Measurements from ENCODE around the gene HCN1. TPM values are rescaled to one million over a fixed set of nuclear protein-coding genes. Genes with fewer than 3 reads are reported as not detected.

Gene HCN1
- total and polyA plus RNA-seq, 12 donors: under 0.01 to 2.8 (median 1.3) TPM; not detected in 3

DNA sequence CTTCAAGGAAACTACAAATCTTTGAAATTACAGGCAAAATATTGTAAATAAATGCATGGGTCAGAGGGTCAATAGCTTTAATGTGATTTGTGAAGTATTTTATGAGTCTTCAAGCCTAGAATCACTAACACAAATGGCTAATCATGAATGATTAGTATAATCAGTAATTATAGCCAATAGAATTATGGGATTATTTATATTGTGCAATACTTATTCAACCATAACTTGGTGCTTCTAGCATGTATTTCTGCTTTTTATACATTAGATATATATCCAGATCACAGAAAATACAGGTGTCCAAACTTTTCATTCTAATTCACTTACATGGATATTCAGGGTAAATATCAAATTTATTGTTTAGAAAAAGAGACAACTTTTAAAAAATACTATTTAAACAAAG lies 12.1 kb downstream of the HCN1 start:
- H3K9me3 ChIP-seq (replicated peaks in 1 of 3): no peaks in the 10 kb centered on the region
- H3K27ac ChIP-seq: no peak overlapping the region
- H3K36me3 ChIP-seq (replicated peaks in 1 of 2): no peaks in the 10 kb centered on the region
- H3K4me3 ChIP-seq: no peak overlapping the region
- intact Hi-C loops (cut with DNase I): no loop called here
- TF ChIP-seq CTCF (IDR thresholded peaks at IDR 0.05): no peak
- no peak for TF ChIP-seq POLR2A (IDR thresholded peaks at IDR 0.05)
- no peaks in the 10 kb centered on the region for H3K27me3 ChIP-seq
- no peaks in the 10 kb centered on the region for H3K4me1 ChIP-seq (replicated peaks in 1 of 2)
- no peak for DNase-seq

DNA sequence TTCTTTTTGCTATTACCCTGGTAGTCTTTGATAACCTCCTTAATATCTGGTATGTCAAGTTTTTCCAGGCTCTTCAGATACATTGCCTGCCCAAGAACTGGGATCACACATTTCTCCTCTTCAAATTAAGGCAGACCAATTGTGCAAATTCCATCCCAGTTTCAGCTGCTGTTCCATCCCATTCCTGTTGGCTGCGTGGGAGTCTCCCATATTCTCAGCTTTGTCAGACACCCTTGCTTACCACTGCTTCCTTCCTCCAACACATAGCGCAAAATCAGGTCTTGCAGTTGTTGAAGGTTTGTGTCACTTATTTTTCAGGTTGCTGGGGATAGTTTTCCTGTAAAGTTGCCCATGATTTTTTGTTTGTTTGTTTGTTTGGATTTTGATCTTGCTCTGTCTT lies 15.2 kb downstream of the HCN1 start:
- no peak overlapping the region for H3K4me3 ChIP-seq
- DNase-seq: no peak
- no peaks in the 10 kb centered on the region for H3K9me3 ChIP-seq (replicated peaks in 1 of 3)
- intact Hi-C loops (cut with DNase I): no loop called here
- 70 to 85% (median 76%) methylated on average over 2 of the region's 2 CpGs for WGBS, 4 donors
- no peak overlapping the region for H3K27ac ChIP-seq
- H3K36me3 ChIP-seq (replicated peaks in 1 of 2): no peaks in the 10 kb centered on the region
- no peaks in the 10 kb centered on the region for H3K4me1 ChIP-seq (replicated peaks in 1 of 2)
- H3K27me3 ChIP-seq: no peaks in the 10 kb centered on the region
- no peak for TF ChIP-seq CTCF (IDR thresholded peaks at IDR 0.05)
- no peak for TF ChIP-seq POLR2A (IDR thresholded peaks at IDR 0.05)

- H3K27me3 ChIP-seq: no peaks in the 10 kb centered on the region
- no peaks in the 10 kb centered on the region for H3K36me3 ChIP-seq (replicated peaks in 1 of 2)
- no peak for TF ChIP-seq POLR2A (IDR thresholded peaks at IDR 0.05)
- no peak for TF ChIP-seq CTCF (IDR thresholded peaks at IDR 0.05)
- intact Hi-C loops (cut with DNase I): no loop called here
- H3K4me3 ChIP-seq: no peak overlapping the region
- no peak overlapping the region for H3K27ac ChIP-seq
- no peak for DNase-seq
- 25 to 29% (median 27%) methylated on average over 2 of the region's 2 CpGs for WGBS, 4 donors
- H3K9me3 ChIP-seq (replicated peaks in 1 of 3): no peaks in the 10 kb centered on the region
- no peaks in the 10 kb centered on the region for H3K4me1 ChIP-seq (replicated peaks in 1 of 2)
Measured at GRCh38 chr5:45677524-45677923, 18.7 kb downstream of the HCN1 start.

GRCh38 chr5:45672271-45672670 lies 23.9 kb downstream of the HCN1 start:
- DNase-seq: no peak
- Histone ChIP-seq H3K36me3 (replicated peaks in 1 of 2) (no peaks in the 10 kb centered on the region), H3K9me3 (replicated peaks in 1 of 3) (no peaks in the 10 kb centered on the region), H3K27me3 (no peaks in the 10 kb centered on the region), H3K27ac (no peak overlapping the region), H3K4me1 (replicated peaks in 1 of 2) (no peaks in the 10 kb centered on the region), H3K4me3 (no peak overlapping the region)
- intact Hi-C loops (cut with DNase I): no loop called here
- TF ChIP-seq POLR2A (IDR thresholded peaks at IDR 0.05): no peak
- 61 to 67% (median 64%) methylated on average over 4 of the region's 4 CpGs for WGBS, 4 donors

DNA sequence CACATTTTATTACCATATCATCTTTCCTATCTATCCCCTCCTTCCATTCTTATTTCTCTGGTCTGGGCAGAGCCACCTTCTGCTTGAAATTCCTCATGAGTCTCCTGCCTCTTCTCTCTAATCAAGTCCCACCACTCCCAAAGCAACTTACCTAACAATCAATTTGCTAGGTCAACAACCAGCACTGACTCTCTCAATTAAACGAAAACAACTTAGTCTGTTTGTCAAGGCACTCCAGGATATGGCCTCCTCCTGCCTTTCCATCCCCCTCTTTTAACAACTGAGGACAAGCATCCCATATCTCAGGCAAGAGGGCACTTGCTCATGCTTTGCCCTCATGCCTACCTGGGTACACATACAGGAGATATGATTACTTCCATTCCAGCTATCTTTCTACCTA lies 47.4 kb downstream of the HCN1 start:
- no peaks in the 10 kb centered on the region for H3K27me3 ChIP-seq
- intact Hi-C loops (cut with DNase I): no loop called here
- H3K4me3 ChIP-seq: no peak overlapping the region
- 27 to 43% (median 30%) methylated on average over 1 of the region's 1 CpG for WGBS, 4 donors
- H3K27ac ChIP-seq: no peak overlapping the region
- no peak for DNase-seq
- H3K36me3 ChIP-seq (replicated peaks in 1 of 2): no peaks in the 10 kb centered on the region
- H3K9me3 ChIP-seq (replicated peaks in 1 of 3): no peaks in the 10 kb centered on the region
- TF ChIP-seq CTCF (IDR thresholded peaks at IDR 0.05) (no peak), POLR2A (IDR thresholded peaks at IDR 0.05) (no peak)
- no peaks in the 10 kb centered on the region for H3K4me1 ChIP-seq (replicated peaks in 1 of 2)
